Right lobe of liver (tissue), 6 donors: ENCODE data around the gene GID8. TPM values are rescaled to one million over a fixed set of nuclear protein-coding genes. Genes with fewer than 3 reads are reported as not detected.

Experiments used
- ATAC-seq, 4 donors: fragments of 200-7000 bp; cut with Tn5 transposase; one replicate each; pipeline ENCODE4 v1.9.1; 2020; ENCODE audit warnings: mild to moderate bottlenecking in 4 of 4, moderate library complexity in 4 of 4
- DNase-seq, 3 donors: peaks; one replicate each; pipeline ENCODE4 v3.0.0-alpha.2; 2020
- H3K27ac ChIP-seq, 3 donors: fragments of 200-600 bp; one replicate each; pipeline ENCODE4 v1.8.0; 2022
- H3K27me3 ChIP-seq, 2 donors: fragments of 200-600 bp; one replicate each; pipeline ENCODE4 v1.8.0; 2022
- H3K36me3 ChIP-seq, 4 donors: fragments of 200-600 bp; sonication (generic) in 1 of 4; one replicate each; pipeline versions ENCODE4 v1.5.1 to v1.8.0; 2017 to 2022; ENCODE audit warnings: control low read depth in 1 of 4
- H3K4me1 ChIP-seq, 4 donors: fragments of 200-600 bp; sonication (generic) in 1 of 4; one replicate each; pipeline versions ENCODE4 v1.5.1 to v1.8.0; 2017 to 2022; ENCODE audit warnings: control low read depth in 1 of 4
- H3K4me3 ChIP-seq, 3 donors: fragments of 200-600 bp; one replicate each; pipeline ENCODE4 v1.8.0; 2022
- H3K9me3 ChIP-seq, 4 donors: fragments of 200-600 bp; sonication (generic) in 1 of 4; one replicate each; pipeline versions ENCODE4 v1.5.1 to v1.8.0; 2017 to 2022; ENCODE audit warnings: control low read depth in 1 of 4
- CTCF ChIP-seq, 4 donors: fragments of 200-600 bp in 3 of 4; fragments of 450-650 bp in 1 of 4; IDR thresholded peaks; one replicate each; pipeline versions ENCODE4 v1.5.1 to v1.8.0; 2016 to 2022; ENCODE audit warnings: antibody characterized with exemption in 4 of 4, mild to moderate bottlenecking in 2 of 4
- POLR2A ChIP-seq: fragments of 450-650 bp; IDR thresholded peaks from one replicate; pipeline ENCODE4 v1.6.1; 2017; ENCODE audit warnings: antibody characterized with exemption, mild to moderate bottlenecking
- WGBS: methylation state at CpG from one replicate; pipeline ENCODE4 v1.1.6; 2018; ENCODE audit warnings: low coverage, low lambda C conversion rate; ENCODE audit not compliant: insufficient coverage; ENCODE audit errors: missing lambda C conversion rate; 5-methylcytosine and 5-hydroxymethylcytosine counted together
- intact Hi-C, 2 donors: fragments of 100-400 bp; cut with DNase I; formaldehyde crosslinking; loops; one replicate each; pipeline versions ENCODE4 v1.11.2 to v1.14.1; 2022
- total RNA-seq, 6 experiments: library from RNA; depleted of rRNA in 2 of 6; stranded (reverse); fragments of >200 nt in 2 of 6; fragmentation: NEBNext Ultra II Directional in 3 of 6; extraction: Animal tissue kit (Norgen Biotek cat#: 25700) in 3 of 6; gene quantifications; one replicate each; pipeline versions ENCODE4 v1.1.0 to v1.2.4, GENCODE V29; 2016 to 2023
- donor health status: DM: no; HTN: yes; CAD: no.
- donor health status: DM: no; HTN: no; CAD: no.
- donor health status: DM: no; HTN: no; CAD: no.
- donor health status: DM: no; HTN: yes; CAD: no.
- donor health status: DM: no; HTN: yes; CAD: no.

GID8 gene
- total RNA-seq, 6 experiments from 2014 or later, result 12.6 to 18.9 (median 15.1) TPM

GRCh38 chr20:62945771-62946339, 7.9 kb downstream of the GID8 start:
- Histone ChIP-seq H3K9me3 (no peaks in the 10 kb centered on the region), H3K27ac (no peak overlapping the region), H3K27me3 (no peaks in the 10 kb centered on the region), H3K36me3 (peaks cover 6 to 68% (median 22%) of the 10 kb centered on the region in 4 donors), H3K4me1 (peaks cover 0 to 14% (median 2%) of the 10 kb centered on the region in 4 donors), H3K4me3 (no peak overlapping the region)
- ATAC-seq (no peak), DNase-seq (no peak)
- TF ChIP-seq POLR2A (no peak), CTCF (IDR thresholded peaks at IDR 0.05) (no peak)
- WGBS, result 92% methylated on average over 2 of the region's 25 CpGs
- intact Hi-C loops, result no loop called here

- DNase-seq, result peak in 1 of 3 donors; percentile 71
- no peak overlapping the region for H3K27ac ChIP-seq
- WGBS, result 35% methylated on average over 5 of the region's 10 CpGs
- ATAC-seq, result peak; percentile 37 to 75 (median 62)
- H3K9me3 ChIP-seq, result no peaks in the 10 kb centered on the region
- no peak for TF ChIP-seq CTCF (IDR thresholded peaks at IDR 0.05)
- no peak for TF ChIP-seq POLR2A
- no peak overlapping the region for H3K4me3 ChIP-seq
- intact Hi-C loops, result no loop called here
- H3K27me3 ChIP-seq, result no peaks in the 10 kb centered on the region
- peaks cover 6 to 57% (median 22%) of the 10 kb centered on the region in 4 donors for H3K36me3 ChIP-seq
- H3K4me1 ChIP-seq, result peaks cover 0 to 12% (median 2%) of the 10 kb centered on the region in 4 donors
These were observed 9.0 kb downstream of the GID8 start for GRCh38 chr20:62946918-62947317.

GRCh38 chr20:62947532-62948300, 9.8 kb downstream of the GID8 start:
- ATAC-seq (no peak), DNase-seq (no peak)
- Histone ChIP-seq H3K4me1 (peaks cover 0 to 15% (median 2%) of the 10 kb centered on the region in 4 donors), H3K27ac (no peak overlapping the region), H3K4me3 (no peak overlapping the region), H3K36me3 (peaks cover 6 to 49% (median 22%) of the 10 kb centered on the region in 4 donors), H3K9me3 (no peaks in the 10 kb centered on the region), H3K27me3 (no peaks in the 10 kb centered on the region)
- intact Hi-C loops, result no loop called here
- WGBS, result 97% methylated on average over 8 of the region's 17 CpGs
- no peak for TF ChIP-seq POLR2A
- TF ChIP-seq CTCF (IDR thresholded peaks at IDR 0.05), result no peak

- ATAC-seq (no peak), DNase-seq (no peak)
- H3K4me1 ChIP-seq, result peaks cover 0 to 16% (median 8%) of the 10 kb centered on the region in 4 donors
- TF ChIP-seq POLR2A (no peak), CTCF (IDR thresholded peaks at IDR 0.05) (no peak)
- 100% methylated on average over 2 of the region's 6 CpGs for WGBS
- H3K36me3 ChIP-seq, result peaks cover under 1 to 33% (median 9%) of the 10 kb centered on the region in 4 donors
- no peak overlapping the region for H3K27ac ChIP-seq
- no peaks in the 10 kb centered on the region for H3K27me3 ChIP-seq
- H3K9me3 ChIP-seq, result no peaks in the 10 kb centered on the region
- no peak overlapping the region for H3K4me3 ChIP-seq
- intact Hi-C loops, result no loop called here
These were observed 11.3 kb downstream of the GID8 start for GRCh38 chr20:62949153-62949821.
